B cell (primary cell): Measurements from ENCODE around the gene MYADML2. TPM values are rescaled to one million over a fixed set of nuclear protein-coding genes. Genes with fewer than 3 reads are reported as not detected.

Experiments used
- ATAC-seq: fragments of 200-7000 bp; cut with Tn5 transposase; one replicate; pipeline ENCODE4 v1.10.0; 2021; ENCODE audit warnings: low read depth, mild to moderate bottlenecking, moderate number of reproducible peaks, moderate library complexity
- CTCF ChIA-PET: fragments of 350-600 bp; sonication (Branson Sonifier 250); formaldehyde crosslinking; loops from one replicate; lab custom pipeline; 2021; ENCODE audit warnings: antibody characterized with exemption, inconsistent platforms; lab: Charles Lee
- POLR2A ChIA-PET: fragments of 350-600 bp; sonication (Branson Sonifier 250); formaldehyde crosslinking; loops from one replicate; lab custom pipeline; 2021; ENCODE audit warnings: antibody characterized with exemption; lab: Charles Lee
- DNase-seq: peaks from one replicate; pipeline ENCODE4 v3.0.0; 2013
- H2AFZ ChIP-seq: 2 replicates; pipeline ENCODE4 v1.6.1; 2012; ENCODE audit warnings: mild to moderate bottlenecking, low read depth, low read length; ENCODE audit not compliant: insufficient read depth, poor library complexity, severe bottlenecking
- H3K27ac ChIP-seq, 2 donors: 1 replicate in 1 of 2; 2 replicates in 1 of 2; pipeline ENCODE4 v1.5.1; 2012 to 2013; ENCODE audit warnings: low read length in 2 of 2, mild to moderate bottlenecking in 2 of 2, moderate library complexity in 1 of 2
- H3K27me3 ChIP-seq, 4 experiments: fragments of 200-600 bp in 1 of 4; sonication (generic) in 1 of 4; replicated peaks in 1 of 4; 1 replicate in 2 of 4; 2 replicates in 2 of 4; pipeline versions ENCODE4 v1.6.1 to v1.7.0; 2013 to 2016; ENCODE audit warnings: low read length in 3 of 4, mild to moderate bottlenecking in 2 of 4, mixed read lengths in 1 of 4, moderate library complexity in 1 of 4; ENCODE audit not compliant: insufficient read depth in 4 of 4, control insufficient read depth in 3 of 4; ENCODE audit errors: control extremely low read depth in 1 of 4
- H3K36me3 ChIP-seq, 2 experiments: replicated peaks in 1 of 2; 1 replicate in 1 of 2; 2 replicates in 1 of 2; pipeline versions ENCODE4 v1.6.1 to v1.7.1; 2013; ENCODE audit warnings: low read length in 1 of 2; ENCODE audit not compliant: insufficient read depth in 2 of 2, control insufficient read depth in 1 of 2; ENCODE audit errors: control extremely low read depth in 1 of 2, extremely low read depth in 1 of 2
- H3K4me1 ChIP-seq, 2 donors: fragments of 200-600 bp in 1 of 2; sonication (generic) in 1 of 2; 1 replicate in 1 of 2; 2 replicates in 1 of 2; pipeline versions ENCODE4 v1.5.1 to v1.6.1; 2013 to 2017; ENCODE audit warnings: low read length in 2 of 2; ENCODE audit not compliant: control insufficient read depth in 2 of 2, insufficient read depth in 2 of 2
- H3K4me2 ChIP-seq: replicated peaks from 2 replicates; pipeline ENCODE3; 2012; ENCODE audit warnings: mild to moderate bottlenecking, low read depth, low read length; ENCODE audit not compliant: poor library complexity, severe bottlenecking
- H3K4me3 ChIP-seq, 5 experiments: fragments of 200-600 bp in 1 of 5; sonication (generic) in 1 of 5; 1 replicate in 3 of 5; 2 replicates in 2 of 5; pipeline versions ENCODE4 v1.5.1 to v1.7.0; 2011 to 2016; ENCODE audit warnings: low read length in 4 of 5, mild to moderate bottlenecking in 4 of 5, low read depth in 2 of 5, control low read depth in 1 of 5, moderate library complexity in 1 of 5; ENCODE audit not compliant: insufficient read depth in 1 of 5; ENCODE audit errors: control extremely low read depth in 1 of 5, extremely low read depth in 1 of 5
- H3K79me2 ChIP-seq: fragments of 200-600 bp; sonication (generic); one replicate; pipeline ENCODE4 v1.6.0; 2016; ENCODE audit warnings: low read length; ENCODE audit not compliant: control insufficient read depth, insufficient read depth
- H3K9ac ChIP-seq: fragments of 200-600 bp; sonication (generic); 2 replicates; pipeline ENCODE4 v1.6.1; 2017; ENCODE audit warnings: mild to moderate bottlenecking, low read length, moderate library complexity
- H3K9me3 ChIP-seq, 3 donors: one replicate each; pipeline versions ENCODE4 v1.6.1 to v1.7.1; 2013; ENCODE audit warnings: low read length in 2 of 3; ENCODE audit not compliant: control insufficient read depth in 2 of 3, insufficient read depth in 1 of 3; ENCODE audit errors: control extremely low read depth in 1 of 3
- H4K20me1 ChIP-seq: 2 replicates; pipeline ENCODE4 v1.6.0; 2012; ENCODE audit warnings: mild to moderate bottlenecking, low read length; ENCODE audit not compliant: insufficient read depth, control insufficient read depth, poor library complexity, severe bottlenecking
- H3K27ac Mint-ChIP-seq: one replicate; pipeline ENCODE4 v1.8.0; 2021; ENCODE audit warnings: mixed read lengths
- H3K27me3 Mint-ChIP-seq: one replicate; pipeline ENCODE4 v1.8.0; 2021; ENCODE audit warnings: mixed read lengths
- H3K4me1 Mint-ChIP-seq: one replicate; pipeline ENCODE4 v1.8.0; 2021; ENCODE audit warnings: mixed read lengths
- H3K4me3 Mint-ChIP-seq: one replicate; pipeline ENCODE4 v1.8.0; 2021; ENCODE audit warnings: mixed read lengths
- H3K9me3 Mint-ChIP-seq: one replicate; pipeline ENCODE4 v1.8.0; 2022; ENCODE audit warnings: mixed read lengths; ENCODE audit not compliant: insufficient read depth
- CTCF ChIP-seq: fragments of 200-600 bp; IDR thresholded peaks from one replicate; pipeline ENCODE4 v1.8.0; 2022; ENCODE audit warnings: antibody characterized with exemption, mild to moderate bottlenecking
- EZH2 ChIP-seq: IDR thresholded peaks from 2 replicates; pipeline ENCODE4 v1.6.1; 2012; ENCODE audit warnings: borderline replicate concordance, low read depth, mild to moderate bottlenecking, moderate library complexity, low read length; ENCODE audit not compliant: insufficient read depth, poor library complexity, severe bottlenecking
- WGBS: methylation state at CpG from one replicate; pipeline ENCODE4 v1.1.5; 2013; ENCODE audit warnings: missing lambda C conversion rate; ENCODE audit not compliant: insufficient coverage; 5-methylcytosine and 5-hydroxymethylcytosine counted together
- intact Hi-C: fragments of 100-400 bp; cut with micrococcal nuclease; formaldehyde crosslinking; loops from one replicate; pipeline ENCODE4 v1.10.0; 2022
- polyA plus RNA-seq: library from polyadenylated mRNA; depleted of rRNA; stranded (reverse); fragments of >200 nt; gene quantifications from 2 replicates; pipeline ENCODE4 v1.2.3, GENCODE V29; 2012
- total RNA-seq, 2 donors: library from RNA; stranded (reverse); fragments of 120-200 nt in 1 of 2; gene quantifications; 1 replicate in 1 of 2; 2 replicates in 1 of 2; pipeline versions ENCODE4 v1.2.3 to v1.2.4, GENCODE V29; 2013 to 2022

The MYADML2 gene
- total and polyA plus RNA-seq, 2 donors (not counting 1 experiment from before 2014, with no cell fraction given) = not detected

- Histone ChIP-seq H3K36me3 (peaks cover 0 to 16% of the 10 kb centered on the region in 2 experiments), H3K79me2 (peaks cover 44% of the 10 kb centered on the region), H3K9me3 (peaks cover 0 to 7% (median 0%) of the 10 kb centered on the region in 3 donors), H3K9ac (no peak overlapping the region), H3K4me1 (peaks cover 25 to 36% of the 10 kb centered on the region in 2 donors), H3K4me3 (no peak overlapping the region), H3K27me3 (no peaks in the 10 kb centered on the region), H2AFZ (no peak overlapping the region), H3K4me2 (peak overlapping the region; percentile 25), H4K20me1 (peaks cover 14% of the 10 kb centered on the region), H3K27ac (no peak overlapping the region)
- ATAC-seq (no peak), DNase-seq (no peak)
- Mint-ChIP-seq H3K27ac (no peak overlapping the region), H3K9me3 (no peaks in the 10 kb centered on the region), H3K4me1 (peaks cover 37% of the 10 kb centered on the region), H3K27me3 (no peaks in the 10 kb centered on the region), H3K4me3 (no peak overlapping the region)
- POLR2A ChIA-PET = interaction anchor here (1.0 kb wide), 1 partner anchor 14 kb away, joined by 3 read pairs; no protein-coding TSS in a partner anchor
- no peak for TF ChIP-seq EZH2
- TF ChIP-seq CTCF = no peak
- intact Hi-C loops = no loop called here
- CTCF ChIA-PET = no interaction called here
- WGBS = 28% methylated on average over 6 of the region's 9 CpGs
Observed at GRCh38 chr17:81980707-81981343, 33.8 kb upstream of the MYADML2 start.

- TF ChIP-seq EZH2 = no peak
- no peak for TF ChIP-seq CTCF
- CTCF ChIA-PET = no interaction called here
- Histone ChIP-seq H3K4me1 (peaks cover 25 to 36% of the 10 kb centered on the region in 2 donors), H2AFZ (no peak overlapping the region), H3K27me3 (no peaks in the 10 kb centered on the region), H3K27ac (no peak overlapping the region), H3K9me3 (peaks cover 0 to 7% (median 0%) of the 10 kb centered on the region in 3 donors), H3K4me3 (no peak overlapping the region), H3K36me3 (peaks cover 0 to 9% of the 10 kb centered on the region in 2 experiments), H4K20me1 (peaks cover 12% of the 10 kb centered on the region), H3K79me2 (peaks cover 37% of the 10 kb centered on the region), H3K4me2 (no peak overlapping the region), H3K9ac (no peak overlapping the region)
- intact Hi-C loops = no loop called here
- WGBS = 93% methylated on average over 3 of the region's 4 CpGs
- Mint-ChIP-seq H3K9me3 (no peaks in the 10 kb centered on the region), H3K27ac (peak overlapping the region; percentile 20), H3K27me3 (peaks cover under 1% of the 10 kb centered on the region), H3K4me3 (peak overlapping the region; percentile 16), H3K4me1 (peaks cover 36% of the 10 kb centered on the region)
- POLR2A ChIA-PET = interaction anchor here (1.1 kb wide), 1 partner anchor 85 kb away, joined by 4 read pairs; no protein-coding TSS in a partner anchor
- no peak for DNase-seq
- no peak for ATAC-seq
Observed at GRCh38 chr17:81980122-81980521, 33.1 kb upstream of the MYADML2 start.
